Skin of body (tissue), 2 donors: ENCODE results near the gene GBA2. TPM values are rescaled to one million over a fixed set of nuclear protein-coding genes. Genes with fewer than 3 reads are reported as not detected.

Source experiments
- DNase-seq: peaks from one replicate; lab custom pipeline; 2025; lab: John Stamatoyannopoulos, UW
- total RNA-seq: library from RNA; depleted of rRNA; stranded (reverse); fragments of >200 nt; gene quantifications from one replicate; pipeline ENCODE4 v1.2.3, GENCODE V29; 2014

GBA2 gene
- total RNA-seq, 1 donor from 2014 or later, result 32.1 TPM

GRCh38 chr9:35738924-35739323 lies 10.1 kb downstream of the GBA2 start:
- no peak for DNase-seq

- no peak for DNase-seq
Measured at GRCh38 chr9:35738186-35738585, 10.8 kb downstream of the GBA2 start.

- DNase-seq, result no peak
Measured at GRCh38 chr9:35737143-35737542, 11.9 kb downstream of the GBA2 start.

GRCh38 chr9:35736201-35736633 lies 12.8 kb downstream of the GBA2 start:
- DNase-seq, result peak; percentile 63

- DNase-seq, result no peak
Measured at GRCh38 chr9:35734096-35734495, 14.9 kb downstream of the GBA2 start.

- peak; percentile 52 for DNase-seq
Measured at GRCh38 chr9:35732800-35733541, 16.1 kb downstream of the GBA2 start.

- DNase-seq, result peak; percentile 98
Measured at GRCh38 chr9:35732185-35732799, 16.7 kb downstream of the GBA2 start, which contains the start of the genes CREB3 and TLN1. Gene CREB3 (plus strand): TSS chr9:35732666. CDS start chr9:35732773, 107 bp downstream. Gene TLN1 (minus strand): TSS chr9:35732195. CDS start chr9:35725694, 6,501 bp downstream.

GRCh38 chr9:35731415-35732184 lies 17.4 kb downstream of the GBA2 start:
- DNase-seq, result no peak

- DNase-seq, result no peak
Measured at GRCh38 chr9:35730486-35730854, 18.6 kb downstream of the GBA2 start.

GRCh38 chr9:35729700-35730485 lies 19.1 kb downstream of the GBA2 start:
- no peak for DNase-seq

- no peak for DNase-seq
Measured at GRCh38 chr9:35729101-35729500, 19.9 kb downstream of the GBA2 start.

GRCh38 chr9:35728041-35728971 lies 20.7 kb downstream of the GBA2 start:
- DNase-seq, result peak; percentile 44

GRCh38 chr9:35727676-35728040 lies 21.4 kb downstream of the GBA2 start:
- no peak for DNase-seq

GRCh38 chr9:35726931-35727330 lies 22.1 kb downstream of the GBA2 start:
- no peak for DNase-seq

- no peak for DNase-seq
Measured at GRCh38 chr9:35725362-35725761, 23.7 kb downstream of the GBA2 start.

GRCh38 chr9:35723908-35724307 lies 25.1 kb downstream of the GBA2 start:
- no peak for DNase-seq

- DNase-seq, result no peak
Measured at GRCh38 chr9:35723426-35723825, 25.6 kb downstream of the GBA2 start.

- DNase-seq, result no peak
Measured at GRCh38 chr9:35719546-35719945, 29.5 kb downstream of the GBA2 start.

GRCh38 chr9:35718721-35719511 lies 30.1 kb downstream of the GBA2 start:
- no peak for DNase-seq
